Retinal pigment epithelial cell (primary cell): ENCODE data around the gene ANKRD13B.
A peak's percentile ranks its signal among the peaks of the same experiment; 100 is the strongest.

Source experiments
- DNase-seq: peaks from one replicate; pipeline ENCODE4 v3.0.0-alpha.2; 2010; ENCODE audit warnings: low read depth
- H3K4me3 ChIP-seq: 2 replicates; pipeline ENCODE4 v1.5.1; 2011; ENCODE audit warnings: mild to moderate bottlenecking, low read length, control low read depth, moderate library complexity
- TF ChIP-seq, protein P1 (sequence below): conservative IDR thresholded peaks from 2 replicates; pipeline ENCODE4 v1.5.1; 2011; ENCODE audit warnings: low read depth, low read length, control low read depth, inconsistent platforms

Gene ANKRD13B

DNA sequence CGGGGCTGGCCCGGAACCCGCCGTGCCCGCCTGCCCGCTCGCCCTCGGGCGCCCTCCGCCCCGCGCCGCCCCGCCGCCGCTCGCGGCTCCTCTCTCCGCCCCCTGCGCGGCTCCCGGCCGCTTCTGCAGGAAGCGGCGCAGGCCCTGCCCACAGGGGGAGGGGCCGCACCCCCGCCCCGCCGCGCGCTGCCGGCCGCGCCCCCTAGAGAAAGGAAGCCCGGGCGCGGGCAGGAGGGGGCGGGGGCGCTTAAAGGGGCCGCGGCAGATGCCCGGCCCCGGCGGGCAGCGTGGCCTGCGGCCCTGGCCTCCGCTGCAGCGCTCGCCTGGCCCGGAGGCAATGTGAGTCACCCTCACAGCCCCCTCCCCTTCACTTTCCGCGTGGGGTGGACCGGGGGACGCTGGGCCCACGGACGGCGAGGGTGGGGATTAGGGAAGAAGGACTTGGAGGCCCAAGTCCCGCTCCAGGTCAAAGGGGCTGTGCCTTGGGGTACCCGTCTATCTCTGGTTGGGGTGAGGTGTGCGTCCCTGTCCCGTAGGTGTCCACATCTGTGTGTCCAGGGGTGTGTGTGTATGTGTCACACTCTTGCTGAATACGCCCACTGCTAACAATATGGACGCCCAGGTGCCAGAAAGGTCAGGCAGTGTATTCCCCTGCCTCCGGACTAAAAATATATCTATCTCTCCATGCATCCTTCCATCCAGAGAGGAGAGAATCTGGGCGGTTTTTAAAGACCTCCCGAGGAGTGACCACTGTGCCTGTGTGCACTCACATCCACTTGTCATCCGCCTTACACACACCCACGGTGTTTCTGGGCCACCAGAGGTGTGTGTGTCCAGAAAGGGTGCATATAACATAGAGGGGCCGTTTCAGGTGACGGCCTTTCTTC, 3.2 kb upstream of the ANKRD13B start, which contains the start of gene GIT1:
Gene GIT1 (minus strand): TSS at position 125 of the 887 bp plus-strand sequence. CDS start 270 bp downstream, outside the sequence.
- H3K4me3 ChIP-seq, result peak within 1 kb of the TSS; percentile 84
- TF ChIP-seq, protein P1, sequence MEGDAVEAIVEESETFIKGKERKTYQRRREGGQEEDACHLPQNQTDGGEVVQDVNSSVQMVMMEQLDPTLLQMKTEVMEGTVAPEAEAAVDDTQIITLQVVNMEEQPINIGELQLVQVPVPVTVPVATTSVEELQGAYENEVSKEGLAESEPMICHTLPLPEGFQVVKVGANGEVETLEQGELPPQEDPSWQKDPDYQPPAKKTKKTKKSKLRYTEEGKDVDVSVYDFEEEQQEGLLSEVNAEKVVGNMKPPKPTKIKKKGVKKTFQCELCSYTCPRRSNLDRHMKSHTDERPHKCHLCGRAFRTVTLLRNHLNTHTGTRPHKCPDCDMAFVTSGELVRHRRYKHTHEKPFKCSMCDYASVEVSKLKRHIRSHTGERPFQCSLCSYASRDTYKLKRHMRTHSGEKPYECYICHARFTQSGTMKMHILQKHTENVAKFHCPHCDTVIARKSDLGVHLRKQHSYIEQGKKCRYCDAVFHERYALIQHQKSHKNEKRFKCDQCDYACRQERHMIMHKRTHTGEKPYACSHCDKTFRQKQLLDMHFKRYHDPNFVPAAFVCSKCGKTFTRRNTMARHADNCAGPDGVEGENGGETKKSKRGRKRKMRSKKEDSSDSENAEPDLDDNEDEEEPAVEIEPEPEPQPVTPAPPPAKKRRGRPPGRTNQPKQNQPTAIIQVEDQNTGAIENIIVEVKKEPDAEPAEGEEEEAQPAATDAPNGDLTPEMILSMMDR, result no peak
- no peak for DNase-seq

DNA sequence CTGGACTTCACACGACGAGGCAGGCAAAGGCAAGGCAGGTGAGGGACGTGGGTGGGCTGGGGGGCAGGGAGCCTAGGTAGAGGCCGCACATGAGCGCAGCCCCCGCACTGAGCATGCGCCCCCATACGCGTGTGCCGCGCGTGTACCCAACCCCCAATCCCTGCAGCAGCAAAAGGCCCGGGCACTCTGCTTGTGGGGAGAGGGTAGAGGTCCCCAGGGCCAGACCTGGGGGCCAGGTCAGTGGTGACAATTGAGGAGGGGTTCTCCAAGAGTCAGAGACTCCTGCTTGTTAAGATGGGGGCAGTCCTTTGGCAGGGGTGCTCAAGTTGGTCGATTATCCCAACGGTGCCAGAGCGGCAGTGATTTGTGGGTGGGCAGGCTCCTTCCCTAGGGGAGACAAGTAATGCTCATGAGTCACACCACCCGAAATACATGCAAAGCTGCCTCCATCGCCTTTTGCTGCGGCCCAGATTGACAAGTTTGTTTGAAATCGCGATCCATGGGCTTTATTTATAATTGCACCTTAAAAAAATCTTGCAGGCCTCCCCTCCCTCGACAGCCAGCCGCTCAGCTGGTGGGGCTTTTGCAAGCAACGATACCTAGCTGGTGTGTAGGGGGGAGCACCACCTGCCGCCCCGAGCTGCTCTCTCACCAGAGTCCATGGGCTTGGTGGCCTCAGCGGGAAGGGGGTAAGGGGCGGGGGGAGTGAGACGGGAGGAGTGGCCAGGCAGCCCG, 2.4 kb upstream of the ANKRD13B start:
- TF ChIP-seq, protein P1, result no peak
- DNase-seq, result peak; percentile 69
- H3K4me3 ChIP-seq, result peak overlapping the region; percentile 46

DNA sequence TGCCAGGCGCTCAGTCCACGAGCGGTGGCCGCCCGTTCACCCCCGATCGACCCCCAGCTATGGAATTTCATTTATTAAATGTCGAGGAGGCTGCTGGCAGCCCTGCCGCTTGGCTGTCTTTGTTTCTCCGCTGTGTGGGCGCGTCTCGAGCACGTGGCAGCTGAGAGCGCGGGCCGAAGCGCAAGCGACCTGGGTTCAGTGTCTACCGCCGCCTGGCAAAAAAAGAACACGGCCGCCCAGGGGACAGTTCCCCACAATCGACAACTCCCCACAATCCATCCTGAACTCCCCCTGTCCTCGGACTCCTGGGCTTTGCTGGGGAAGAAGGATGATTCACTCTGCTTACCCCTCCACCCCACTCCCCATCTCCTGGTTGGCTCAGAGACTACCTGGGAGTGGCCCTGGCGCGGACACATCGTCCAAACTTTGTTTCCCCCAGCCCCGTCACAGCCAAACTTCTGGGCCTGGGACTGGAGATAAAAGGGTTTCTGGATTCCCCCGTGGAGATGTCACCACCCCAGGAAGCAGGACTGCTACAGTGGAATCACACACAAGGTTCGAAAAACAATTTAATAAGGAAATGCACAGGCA, 1.7 kb upstream of the ANKRD13B start:
- DNase-seq, result peak; percentile 67
- TF ChIP-seq, protein P1, result no peak
- peak overlapping the region; percentile 46 for H3K4me3 ChIP-seq

DNA sequence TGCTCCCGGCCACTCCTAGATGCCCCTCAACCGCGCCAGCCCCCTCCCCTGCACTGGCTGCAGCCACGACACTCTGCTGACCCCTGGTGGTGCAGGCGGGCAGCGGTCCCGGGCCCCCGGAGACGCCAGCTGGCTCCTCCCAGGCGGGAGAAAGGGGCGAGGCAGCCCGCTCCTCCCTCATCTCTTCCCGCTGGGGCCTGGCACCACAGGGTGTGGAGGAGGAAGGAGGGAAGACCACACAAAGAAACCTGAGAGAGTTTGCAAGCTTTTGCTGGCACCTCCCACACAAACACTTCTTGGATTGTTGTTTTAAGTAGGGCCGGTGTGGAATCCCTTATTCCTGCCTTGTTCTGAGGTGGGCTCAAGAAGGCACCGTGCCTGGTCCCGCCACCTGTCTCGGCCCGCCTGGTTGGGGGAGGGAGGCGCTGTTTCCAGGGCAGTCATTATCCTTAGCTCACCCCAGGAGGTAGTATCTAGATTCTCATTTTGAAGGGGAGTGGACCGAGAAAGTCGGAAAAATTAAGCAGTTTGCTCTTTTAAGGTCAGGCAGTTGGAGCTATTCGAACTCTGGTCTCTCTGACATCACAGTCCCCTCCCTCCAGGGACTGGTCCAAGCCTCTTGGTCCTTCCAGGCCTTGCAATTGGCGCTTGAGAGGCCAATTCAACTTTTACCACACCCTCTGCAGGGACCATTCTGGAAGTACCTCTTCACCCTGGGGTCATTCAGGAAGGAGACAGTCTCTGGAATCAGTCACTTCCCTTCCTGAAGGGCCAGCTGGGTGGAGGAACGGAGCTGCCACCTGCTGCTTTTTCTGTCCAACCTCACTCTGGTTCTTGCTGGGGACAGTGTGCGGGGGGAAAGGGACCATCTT, 959 bp upstream of the ANKRD13B start:
- peak; percentile 86 for DNase-seq
- peak overlapping the region; percentile 46 for H3K4me3 ChIP-seq
- TF ChIP-seq, protein P1, result peak; percentile 97

DNA sequence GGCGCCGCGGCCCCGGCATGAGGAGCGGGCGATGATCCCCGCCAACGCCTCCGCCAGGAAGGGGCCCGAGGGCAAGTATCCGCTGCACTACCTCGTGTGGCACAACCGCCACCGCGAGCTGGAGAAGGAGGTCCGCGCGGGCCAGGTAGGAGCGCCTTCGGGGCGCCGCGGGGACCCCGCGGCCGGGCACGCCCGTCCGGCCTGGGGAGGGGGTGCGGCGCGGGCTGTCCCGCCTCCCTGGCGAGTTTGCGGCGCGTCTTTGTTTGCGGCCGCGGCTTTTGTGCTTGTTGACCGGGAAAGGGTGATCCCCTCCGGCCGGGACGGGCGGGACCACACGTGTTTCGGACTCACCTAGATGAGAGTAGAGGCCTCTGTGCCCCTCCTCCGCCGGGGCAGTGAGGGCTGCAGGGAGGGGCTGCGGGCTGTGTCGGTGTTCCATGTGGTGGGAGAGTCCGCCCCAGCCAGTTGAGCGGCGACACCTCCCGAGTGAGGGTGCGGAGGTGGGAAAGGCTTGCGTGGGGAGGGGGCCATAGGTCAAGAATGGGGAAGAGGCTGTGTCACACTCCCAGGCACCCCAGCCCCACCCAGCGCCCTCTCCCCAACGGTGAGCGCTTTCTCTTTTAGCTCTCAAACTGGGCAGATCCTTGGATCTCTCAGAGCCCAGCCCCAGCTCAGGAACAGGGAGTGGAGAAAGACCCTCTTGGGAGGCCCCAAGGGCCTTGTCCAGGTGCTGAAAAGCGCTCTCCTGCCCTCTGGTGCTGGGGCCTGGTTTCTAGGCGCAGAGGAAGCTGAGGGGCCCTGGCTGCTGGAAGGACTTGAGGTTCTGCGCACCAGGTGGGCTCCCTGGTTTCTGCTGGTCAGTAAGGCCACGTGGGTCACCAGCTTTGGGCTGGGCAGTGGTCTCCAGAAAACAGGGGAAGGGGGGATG, 923 bp downstream of the ANKRD13B start:
- peak overlapping the region; percentile 68 for H3K4me3 ChIP-seq
- TF ChIP-seq, protein P1, result peak; percentile 59
- no peak for DNase-seq
